Endothelial cell of umbilical vein (primary cell): Measurements from ENCODE around the gene REEP1. TPM values are rescaled to one million over a fixed set of nuclear protein-coding genes. Genes with fewer than 3 reads are reported as not detected.

ENCODE experiments used
- BruUV-seq: library from RNA; stranded (reverse); fragments of 400-500 nt; replicated peaks from 2 replicates; lab custom pipeline; 2021; lab: Mats Ljungman, UMichigan
- CTCF ChIA-PET: fragments of 300-600, 350-600 bp; sonication (Branson Sonifier 250); formaldehyde crosslinking; loops from one replicate; lab custom pipeline; 2021; ENCODE audit warnings: antibody characterized with exemption, inconsistent platforms; lab: Charles Lee
- POLR2A ChIA-PET: fragments of 300-600, 350-600 bp; sonication (Branson Sonifier 250); formaldehyde crosslinking; loops from one replicate; lab custom pipeline; 2021; ENCODE audit warnings: antibody characterized with exemption, inconsistent platforms; lab: Charles Lee
- DNase-seq: peaks from one replicate; pipeline ENCODE4 v3.0.0-alpha.2; 2011; ENCODE audit warnings: low read depth, low spot score
- FAIRE-seq: peaks from 2 replicates; lab custom pipeline; 2011; peaks lifted over from hg19 to GRCh38; lab: Jason Lieb, UNC
- H2AFZ ChIP-seq: 2 replicates; pipeline ENCODE4 v1.6.0; 2012; ENCODE audit warnings: low read depth, low read length, control low read depth, inconsistent platforms
- H3K27ac ChIP-seq: 2 replicates; pipeline ENCODE4 v1.5.1; 2011; ENCODE audit warnings: low read depth, mild to moderate bottlenecking, control low read depth, low read length, moderate library complexity; ENCODE audit not compliant: insufficient read depth
- H3K27me3 ChIP-seq, 2 experiments: 2 replicates each; pipeline versions ENCODE4 v1.6.0 to v1.6.1; 2011; ENCODE audit warnings: low read length in 2 of 2, mixed read lengths in 1 of 2; ENCODE audit not compliant: control insufficient read depth in 2 of 2, insufficient read depth in 2 of 2
- H3K36me3 ChIP-seq, 2 experiments: 2 replicates in 1 of 2; 3 replicates in 1 of 2; pipeline ENCODE4 v1.5.1; 2011; ENCODE audit warnings: low read length in 2 of 2, mild to moderate bottlenecking in 1 of 2, moderate library complexity in 1 of 2; ENCODE audit not compliant: control insufficient read depth in 2 of 2, insufficient read depth in 2 of 2; ENCODE audit errors: extremely low read depth in 1 of 2
- H3K4me1 ChIP-seq: 3 replicates; pipeline ENCODE4 v1.5.1; 2011; ENCODE audit warnings: mild to moderate bottlenecking, low read length; ENCODE audit not compliant: control insufficient read depth, insufficient read depth; ENCODE audit errors: extremely low read depth
- H3K4me2 ChIP-seq: 2 replicates; pipeline ENCODE4 v1.6.1; 2011; ENCODE audit warnings: low read length, control low read depth, mixed read lengths; ENCODE audit not compliant: insufficient read depth
- H3K4me3 ChIP-seq, 3 experiments: fragments of 200-600 bp in 1 of 3; sonication (generic), shearing (Covaris generic) in 1 of 3; replicated peaks in 1 of 3; 2 replicates each; pipeline ENCODE4 v1.5.1; 2011 to 2016; ENCODE audit warnings: control low read depth in 3 of 3, low read length in 3 of 3, mild to moderate bottlenecking in 2 of 3, inconsistent platforms in 1 of 3, low read depth in 1 of 3, moderate library complexity in 1 of 3; ENCODE audit not compliant: insufficient read depth in 1 of 3
- H3K79me2 ChIP-seq: 2 replicates; pipeline ENCODE4 v1.6.0; 2012; ENCODE audit warnings: low read length, inconsistent platforms; ENCODE audit not compliant: control insufficient read depth, insufficient read depth
- H3K9ac ChIP-seq: replicated peaks from 2 replicates; pipeline ENCODE3; 2011; ENCODE audit warnings: low read length, control low read depth; ENCODE audit not compliant: insufficient read depth; ENCODE audit errors: extremely low read depth
- H3K9me1 ChIP-seq: replicated peaks from 3 replicates; pipeline ENCODE4 v1.6.0; 2011; ENCODE audit warnings: mild to moderate bottlenecking, low read length; ENCODE audit not compliant: control insufficient read depth, insufficient read depth; ENCODE audit errors: extremely low read depth
- H3K9me3 ChIP-seq: replicated peaks from 2 replicates; pipeline ENCODE4 v1.5.1; 2012; ENCODE audit warnings: low read length, inconsistent platforms; ENCODE audit not compliant: control insufficient read depth, insufficient read depth
- H4K20me1 ChIP-seq: replicated peaks from 2 replicates; pipeline ENCODE3; 2011; ENCODE audit warnings: mild to moderate bottlenecking, low read length; ENCODE audit not compliant: control insufficient read depth, insufficient read depth; ENCODE audit errors: extremely low read depth
- EZH2 ChIP-seq: IDR thresholded peaks from 2 replicates; pipeline ENCODE4 v1.6.1; 2012; ENCODE audit warnings: borderline replicate concordance, low read depth, mild to moderate bottlenecking, moderate library complexity, low read length, inconsistent platforms; ENCODE audit not compliant: severe bottlenecking
- FOS ChIP-seq: IDR thresholded peaks from 2 replicates; pipeline ENCODE4 v1.6.1; 2011; ENCODE audit warnings: mild to moderate bottlenecking, low read length, moderate library complexity, borderline replicate concordance; ENCODE audit not compliant: insufficient read depth
- GATA2 ChIP-seq: IDR thresholded peaks from 2 replicates; pipeline ENCODE4 v1.7.0; 2011; ENCODE audit warnings: low read depth, mild to moderate bottlenecking, moderate library complexity, mixed read lengths, low read length; ENCODE audit not compliant: insufficient read length, insufficient read depth
- JUN ChIP-seq: IDR thresholded peaks from 2 replicates; pipeline ENCODE4 v1.6.1; 2011; ENCODE audit warnings: borderline replicate concordance, low read depth; ENCODE audit not compliant: insufficient read length, insufficient read depth
- POLR2AphosphoS5 ChIP-seq: IDR thresholded peaks from 2 replicates; pipeline ENCODE4 v1.6.1; 2012; ENCODE audit warnings: low read depth, mild to moderate bottlenecking, control low read depth, low read length, moderate library complexity; ENCODE audit not compliant: insufficient read depth
- dilution Hi-C: fragments of 300-500 bp; cut with MboI; formaldehyde crosslinking; loops from one replicate; pipeline ENCODE4 v1.15.0; 2019; ENCODE audit warnings: low sequenced_read_pairs; ENCODE audit not compliant: extremely low pct_ligation_motif_present
- intact Hi-C: fragments of 100-400 bp; cut with micrococcal nuclease; formaldehyde crosslinking; loops from one replicate; pipeline ENCODE4 v1.10.0; 2022
- polyA plus RNA-seq, 4 experiments: library from polyadenylated mRNA; depleted of rRNA in 3 of 4; stranded (reverse) in 3 of 4; unstranded in 1 of 4; fragments of >200 nt; gene quantifications; 2 replicates each; pipeline versions ENCODE4 v1.2.1 to v1.2.3, GENCODE V29; 2011 to 2012; ENCODE audit warnings: missing spikeins in 1 of 4
- total RNA-seq: library from RNA; stranded (reverse); gene quantifications from 2 replicates; pipeline ENCODE4 v1.2.3, GENCODE V29; 2021
- TF ChIP-seq, protein P1 (sequence below), 2 donors: IDR thresholded peaks; 1 replicate in 1 of 2; 2 replicates in 1 of 2; pipeline ENCODE4 v1.5.1; 2011; ENCODE audit warnings: low read length in 2 of 2, mild to moderate bottlenecking in 2 of 2, moderate library complexity in 2 of 2, control low read depth in 1 of 2, inconsistent platforms in 1 of 2, low read depth in 1 of 2; ENCODE audit not compliant: insufficient read depth in 1 of 2; ENCODE audit errors: extremely low read depth in 1 of 2

The REEP1 gene
- total and polyA plus RNA-seq, 2 donors (not counting 3 experiments of a cell fraction or from before 2014, with no cell fraction given) = 0.11 to 0.53 TPM

- H3K9me3 ChIP-seq = no peaks in the 10 kb centered on the region
- no peaks in the 10 kb centered on the region for H3K27me3 ChIP-seq
- DNase-seq (peak; percentile 84), FAIRE-seq (no peak)
- no peak overlapping the region for H2AFZ ChIP-seq
- POLR2A ChIA-PET = no interaction called here
- H3K9ac ChIP-seq = no peak overlapping the region
- H3K79me2 ChIP-seq = no peaks in the 10 kb centered on the region
- intact Hi-C loops = no loop called here
- peak overlapping the region; percentile 21 for H3K4me2 ChIP-seq
- no peaks in the 10 kb centered on the region for H4K20me1 ChIP-seq
- TF ChIP-seq GATA2 (no peak), EZH2 (no peak), POLR2AphosphoS5 (no peak), FOS (no peak), JUN (no peak)
- TF ChIP-seq, protein P1, sequence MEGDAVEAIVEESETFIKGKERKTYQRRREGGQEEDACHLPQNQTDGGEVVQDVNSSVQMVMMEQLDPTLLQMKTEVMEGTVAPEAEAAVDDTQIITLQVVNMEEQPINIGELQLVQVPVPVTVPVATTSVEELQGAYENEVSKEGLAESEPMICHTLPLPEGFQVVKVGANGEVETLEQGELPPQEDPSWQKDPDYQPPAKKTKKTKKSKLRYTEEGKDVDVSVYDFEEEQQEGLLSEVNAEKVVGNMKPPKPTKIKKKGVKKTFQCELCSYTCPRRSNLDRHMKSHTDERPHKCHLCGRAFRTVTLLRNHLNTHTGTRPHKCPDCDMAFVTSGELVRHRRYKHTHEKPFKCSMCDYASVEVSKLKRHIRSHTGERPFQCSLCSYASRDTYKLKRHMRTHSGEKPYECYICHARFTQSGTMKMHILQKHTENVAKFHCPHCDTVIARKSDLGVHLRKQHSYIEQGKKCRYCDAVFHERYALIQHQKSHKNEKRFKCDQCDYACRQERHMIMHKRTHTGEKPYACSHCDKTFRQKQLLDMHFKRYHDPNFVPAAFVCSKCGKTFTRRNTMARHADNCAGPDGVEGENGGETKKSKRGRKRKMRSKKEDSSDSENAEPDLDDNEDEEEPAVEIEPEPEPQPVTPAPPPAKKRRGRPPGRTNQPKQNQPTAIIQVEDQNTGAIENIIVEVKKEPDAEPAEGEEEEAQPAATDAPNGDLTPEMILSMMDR (IDR thresholded peaks at IDR 0.05; ENCODE audit: extremely low read depth in 1 of 2, insufficient read depth in 1 of 2, low read depth in 1 of 2, low read length in 2 of 2) = no peak
- no peak overlapping the region for H3K27ac ChIP-seq
- H3K4me1 ChIP-seq = peaks cover 14% of the 10 kb centered on the region
- BruUV-seq = no TSS peak
- dilution Hi-C loops = no loop called here
- H3K9me1 ChIP-seq = no peaks in the 10 kb centered on the region
- H3K4me3 ChIP-seq = no peak overlapping the region
- H3K36me3 ChIP-seq = peaks cover 0 to 13% of the 10 kb centered on the region in 2 experiments
- CTCF ChIA-PET = interaction anchor here (0.6 to 2.9 kb wide), 7 partner anchors 11 to 159 kb away, joined by 3 to 14 read pairs (median 3); partner anchors contain the start of gene IMMT
Observed at GRCh38 chr2:86213699-86214502, 123.5 kb downstream of the REEP1 start.
